ENCODE results near the gene RFX2. TPM values are rescaled to one million over a fixed set of nuclear protein-coding genes. Genes with fewer than 3 reads are reported as not detected.

The RFX2 gene
- total RNA-seq, 6 experiments from 2014 or later, result 1.6 to 2.9 (median 1.9) TPM

- Histone ChIP-seq H3K4me1 (no peaks in the 10 kb centered on the region), H3K27me3 (no peaks in the 10 kb centered on the region), H3K9me3 (no peaks in the 10 kb centered on the region), H3K36me3 (no peaks in the 10 kb centered on the region), H3K27ac (no peak overlapping the region), H3K4me3 (no peak overlapping the region)
- intact Hi-C loops (cut with DNase I), result no loop called here
- DNase-seq (no peak), ATAC-seq (no peak)
- no CpG with 5 or more reads among the region's 37 CpGs for WGBS (ENCODE audit: insufficient coverage, low coverage, low lambda C conversion rate, missing lambda C conversion rate)
- TF ChIP-seq POLR2A (IDR thresholded peaks at IDR 0.05) (no peak), CTCF (IDR thresholded peaks at IDR 0.05) (no peak)
Measured at GRCh38 chr19:5996623-5997320, 113.5 kb downstream of the RFX2 start.

- H3K4me3 ChIP-seq, result no peak overlapping the region
- TF ChIP-seq CTCF (IDR thresholded peaks at IDR 0.05) (no peak), POLR2A (IDR thresholded peaks at IDR 0.05) (no peak)
- H3K36me3 ChIP-seq, result no peaks in the 10 kb centered on the region
- H3K4me1 ChIP-seq, result no peaks in the 10 kb centered on the region
- no peaks in the 10 kb centered on the region for H3K27me3 ChIP-seq
- no peak overlapping the region for H3K27ac ChIP-seq
- ATAC-seq, result no peak
- H3K9me3 ChIP-seq, result no peaks in the 10 kb centered on the region
- no peak for DNase-seq
- 80% methylated on average over 1 of the region's 26 CpGs for WGBS (ENCODE audit: insufficient coverage, low coverage, low lambda C conversion rate, missing lambda C conversion rate)
- intact Hi-C loops (cut with DNase I), result no loop called here
Measured at GRCh38 chr19:5996102-5996501, 114.2 kb downstream of the RFX2 start.

GRCh38 chr19:5995606-5996005 is 114.7 kb downstream of the RFX2 start:
- Histone ChIP-seq H3K9me3 (no peaks in the 10 kb centered on the region), H3K4me1 (no peaks in the 10 kb centered on the region), H3K36me3 (no peaks in the 10 kb centered on the region), H3K27me3 (no peaks in the 10 kb centered on the region), H3K4me3 (no peak overlapping the region), H3K27ac (no peak overlapping the region)
- intact Hi-C loops (cut with DNase I), result no loop called here
- TF ChIP-seq POLR2A (IDR thresholded peaks at IDR 0.05) (no peak), CTCF (IDR thresholded peaks at IDR 0.05) (no peak)
- WGBS (ENCODE audit: insufficient coverage, low coverage, low lambda C conversion rate, missing lambda C conversion rate), result no CpG with 5 or more reads among the region's 16 CpGs
- ATAC-seq (no peak), DNase-seq (no peak)

GRCh38 chr19:5994405-5995165 is 115.7 kb downstream of the RFX2 start:
- WGBS (ENCODE audit: insufficient coverage, low coverage, low lambda C conversion rate, missing lambda C conversion rate), result 60% methylated on average over 1 of the region's 29 CpGs
- Histone ChIP-seq H3K36me3 (no peaks in the 10 kb centered on the region), H3K4me1 (no peaks in the 10 kb centered on the region), H3K27me3 (no peaks in the 10 kb centered on the region), H3K9me3 (no peaks in the 10 kb centered on the region), H3K4me3 (no peak overlapping the region), H3K27ac (no peak overlapping the region)
- ATAC-seq (no peak), DNase-seq (no peak)
- TF ChIP-seq CTCF (IDR thresholded peaks at IDR 0.05), result no peak
- intact Hi-C loops (cut with DNase I), result no loop called here

Data from right lobe of liver (tissue), 6 donors.